CD4-positive, alpha-beta memory T cell (primary cell): ENCODE measurements around the gene MOSPD3. TPM values are rescaled to one million over a fixed set of nuclear protein-coding genes. Genes with fewer than 3 reads are reported as not detected.

Experiments
- CTCF ChIA-PET: fragments of 350-600 bp; sonication (Branson Sonifier 250); formaldehyde crosslinking; loops from one replicate; lab custom pipeline; 2021; ENCODE audit warnings: inconsistent platforms; ENCODE audit not compliant: partially characterized antibody; lab: Charles Lee
- POLR2A ChIA-PET: fragments of 350-600 bp; sonication (Branson Sonifier 250); formaldehyde crosslinking; loops from one replicate; lab custom pipeline; 2021; ENCODE audit not compliant: partially characterized antibody; lab: Charles Lee
- DNase-seq, 5 donors: peaks; one replicate each; pipeline versions ENCODE4 v3.0.0 to v3.0.0-alpha.2; 2020 to 2022; ENCODE audit warnings: mixed read lengths in 1 of 5
- H3K27ac ChIP-seq: one replicate; pipeline ENCODE4 v1.7.0; 2013; ENCODE audit warnings: low read depth, low read length
- H3K27me3 ChIP-seq: 2 replicates; pipeline ENCODE4 v1.7.0; 2013; ENCODE audit warnings: mild to moderate bottlenecking, low read length, moderate library complexity; ENCODE audit not compliant: insufficient read depth
- H3K36me3 ChIP-seq: 2 replicates; pipeline ENCODE4 v1.7.0; 2013; ENCODE audit warnings: mild to moderate bottlenecking, low read length, moderate library complexity; ENCODE audit not compliant: insufficient read depth
- H3K4me1 ChIP-seq: 2 replicates; pipeline ENCODE4 v1.7.0; 2013; ENCODE audit warnings: mild to moderate bottlenecking, low read length, moderate library complexity; ENCODE audit not compliant: insufficient read depth
- H3K4me3 ChIP-seq, 2 donors: one replicate each; pipeline ENCODE4 v1.7.0; 2013; ENCODE audit warnings: low read length in 2 of 2, mild to moderate bottlenecking in 1 of 2
- H3K9me3 ChIP-seq, 2 donors: one replicate each; pipeline ENCODE4 v1.7.0; 2013; ENCODE audit warnings: low read length in 2 of 2, control low read depth in 1 of 2; ENCODE audit not compliant: control insufficient read depth in 1 of 2
- H3K27ac Mint-ChIP-seq, 7 donors: one replicate each; pipeline ENCODE4 v1.8.0; 2020 to 2021; ENCODE audit warnings: mixed read lengths in 7 of 7, mild to moderate bottlenecking in 6 of 7, inconsistent platforms in 3 of 7, moderate library complexity in 3 of 7
- H3K27me3 Mint-ChIP-seq, 2 donors: one replicate each; pipeline ENCODE4 v1.8.0; 2020 to 2021; ENCODE audit warnings: mixed read lengths in 2 of 2
- H3K36me3 Mint-ChIP-seq, 2 donors: one replicate each; pipeline ENCODE4 v1.8.0; 2020 to 2021; ENCODE audit warnings: mixed read lengths in 2 of 2, inconsistent platforms in 1 of 2, mild to moderate bottlenecking in 1 of 2
- H3K4me1 Mint-ChIP-seq, 4 donors: one replicate each; pipeline ENCODE4 v1.8.0; 2020 to 2021; ENCODE audit warnings: mixed read lengths in 4 of 4, mild to moderate bottlenecking in 1 of 4
- H3K4me3 Mint-ChIP-seq, 8 donors: one replicate each; pipeline ENCODE4 v1.8.0; 2020 to 2021; ENCODE audit warnings: mixed read lengths in 8 of 8, mild to moderate bottlenecking in 7 of 8, moderate library complexity in 6 of 8, inconsistent platforms in 3 of 8
- H3K9me3 Mint-ChIP-seq, 8 donors: one replicate each; pipeline ENCODE4 v1.8.0; 2020 to 2021; ENCODE audit warnings: mixed read lengths in 8 of 8, mild to moderate bottlenecking in 5 of 8, inconsistent platforms in 3 of 8, moderate library complexity in 1 of 8
- intact Hi-C: fragments of 100-400 bp; cut with micrococcal nuclease; formaldehyde crosslinking; loops from one replicate; pipeline ENCODE4 v1.15.1; 2023
- polyA plus RNA-seq, 2 donors: library from polyadenylated mRNA; unstranded; fragments of 300-500 nt; fragmentation: Illumina TruSeq; gene quantifications; one replicate each; pipeline ENCODE4 v1.2.3, GENCODE V29; 2021
- total RNA-seq, 2 experiments: library from RNA; stranded (reverse); gene quantifications; one replicate each; pipeline ENCODE4 v1.2.3, GENCODE V29; 2021

Gene MOSPD3
- total and polyA plus RNA-seq, 4 experiments from 2014 or later: 13.4 to 32.1 (median 20.1) TPM

GRCh38 chr7:100575746-100576383 lies 36.5 kb upstream of the MOSPD3 start:
- H3K27ac ChIP-seq: no peak overlapping the region
- H3K27me3 Mint-ChIP-seq: no peaks in the 10 kb centered on the region
- H3K4me3 ChIP-seq: no peak overlapping the region
- intact Hi-C loops: no loop called here
- DNase-seq: no peak
- H3K27ac Mint-ChIP-seq: peak overlapping the region in 1 of 7 donors; percentile 13
- H3K27me3 ChIP-seq: no peaks in the 10 kb centered on the region
- H3K4me3 Mint-ChIP-seq: no peak overlapping the region
- ChIA-PET POLR2A (interaction anchor here (0.7 to 2.9 kb wide), 4 partner anchors 10 to 116 kb away, joined by 3 to 20 read pairs (median 4); partner anchors contain the start of genes FBXO24, LRCH4 and MOSPD3), CTCF (interaction anchor here (2.4 kb wide), 1 partner anchor 12 kb away, joined by 13 read pairs; no protein-coding TSS in a partner anchor)
- no peaks in the 10 kb centered on the region for H3K9me3 ChIP-seq
- H3K4me1 Mint-ChIP-seq: peaks cover 4 to 28% (median 6%) of the 10 kb centered on the region in 4 donors
- H3K9me3 Mint-ChIP-seq: peaks cover 0 to 2% (median 0%) of the 10 kb centered on the region in 8 donors
- peaks cover 10% of the 10 kb centered on the region for H3K4me1 ChIP-seq
- peaks cover 60% of the 10 kb centered on the region for H3K36me3 ChIP-seq
- H3K36me3 Mint-ChIP-seq: peaks cover 9 to 37% of the 10 kb centered on the region in 2 donors

- no peak for DNase-seq
- peaks cover 10% of the 10 kb centered on the region for H3K4me1 ChIP-seq
- H3K27me3 Mint-ChIP-seq: no peaks in the 10 kb centered on the region
- ChIA-PET CTCF (interaction anchor here (2.4 kb wide), 1 partner anchor 12 kb away, joined by 13 read pairs; no protein-coding TSS in a partner anchor), POLR2A (interaction anchor here (0.7 to 2.9 kb wide), 4 partner anchors 10 to 116 kb away, joined by 3 to 20 read pairs (median 4); partner anchors contain the start of genes FBXO24, LRCH4 and MOSPD3)
- peak overlapping the region in 2 of 7 donors; percentile 13 to 42 for H3K27ac Mint-ChIP-seq
- no peak overlapping the region for H3K4me3 ChIP-seq
- H3K4me1 Mint-ChIP-seq: peaks cover 4 to 21% (median 7%) of the 10 kb centered on the region in 4 donors
- no peaks in the 10 kb centered on the region for H3K9me3 ChIP-seq
- peak overlapping the region in 1 of 8 donors; percentile 51 for H3K4me3 Mint-ChIP-seq
- peaks cover 67% of the 10 kb centered on the region for H3K36me3 ChIP-seq
- peaks cover 0 to 2% (median 0%) of the 10 kb centered on the region in 8 donors for H3K9me3 Mint-ChIP-seq
- no peaks in the 10 kb centered on the region for H3K27me3 ChIP-seq
- intact Hi-C loops: no loop called here
- no peak overlapping the region for H3K27ac ChIP-seq
- peaks cover 9 to 37% of the 10 kb centered on the region in 2 donors for H3K36me3 Mint-ChIP-seq
Measured at GRCh38 chr7:100576384-100576993, 35.9 kb upstream of the MOSPD3 start.

- H3K36me3 Mint-ChIP-seq: peaks cover 9 to 32% of the 10 kb centered on the region in 2 donors
- H3K36me3 ChIP-seq: peaks cover 73% of the 10 kb centered on the region
- no peak overlapping the region for H3K27ac ChIP-seq
- no peak for DNase-seq
- no peak overlapping the region for H3K27ac Mint-ChIP-seq
- ChIA-PET CTCF (interaction anchor here (0.6 to 2.4 kb wide), 4 partner anchors 12 to 116 kb away, joined by 3 to 13 read pairs (median 4); no protein-coding TSS in a partner anchor), POLR2A (interaction anchor here (1.2 to 2.9 kb wide), 5 partner anchors 8 to 29 kb away, joined by 3 to 20 read pairs (median 5); partner anchors contain the start of genes FBXO24 and LRCH4)
- H3K9me3 Mint-ChIP-seq: no peaks in the 10 kb centered on the region
- H3K4me1 ChIP-seq: peaks cover 16% of the 10 kb centered on the region
- peaks cover under 1 to 15% (median 1%) of the 10 kb centered on the region in 4 donors for H3K4me1 Mint-ChIP-seq
- no peak overlapping the region for H3K4me3 ChIP-seq
- H3K27me3 Mint-ChIP-seq: no peaks in the 10 kb centered on the region
- intact Hi-C loops: no loop called here
- H3K4me3 Mint-ChIP-seq: no peak overlapping the region
- no peaks in the 10 kb centered on the region for H3K9me3 ChIP-seq
- H3K27me3 ChIP-seq: no peaks in the 10 kb centered on the region
Measured at GRCh38 chr7:100577103-100577502, 35.2 kb upstream of the MOSPD3 start.

GRCh38 chr7:100577507-100577906 lies 34.8 kb upstream of the MOSPD3 start:
- Histone ChIP-seq H3K27me3 (no peaks in the 10 kb centered on the region), H3K36me3 (peaks cover 77% of the 10 kb centered on the region), H3K9me3 (no peaks in the 10 kb centered on the region), H3K4me1 (peaks cover 20% of the 10 kb centered on the region), H3K4me3 (no peak overlapping the region), H3K27ac (no peak overlapping the region)
- POLR2A ChIA-PET: interaction anchor here (1.2 to 2.9 kb wide), 6 partner anchors 8 to 35 kb away, joined by 3 to 20 read pairs (median 4); partner anchors contain the start of genes FBXO24, LRCH4 and MOSPD3
- CTCF ChIA-PET: interaction anchor here (0.6 to 2.4 kb wide), 6 partner anchors 11 to 116 kb away, joined by 3 to 13 read pairs (median 4); no protein-coding TSS in a partner anchor
- H3K4me1 Mint-ChIP-seq: peaks cover 0 to 11% (median 2%) of the 10 kb centered on the region in 4 donors
- DNase-seq: no peak
- intact Hi-C loops: no loop called here
- H3K4me3 Mint-ChIP-seq: no peak overlapping the region
- no peaks in the 10 kb centered on the region for H3K27me3 Mint-ChIP-seq
- H3K27ac Mint-ChIP-seq: no peak overlapping the region
- H3K9me3 Mint-ChIP-seq: no peaks in the 10 kb centered on the region
- H3K36me3 Mint-ChIP-seq: peaks cover 9 to 28% of the 10 kb centered on the region in 2 donors

- POLR2A ChIA-PET: interaction anchor here (0.8 to 2.9 kb wide), 8 partner anchors 7 to 452 kb away, joined by 3 to 20 read pairs (median 4); partner anchors contain the start of genes FBXO24, LRCH4, MBLAC1 and MOSPD3
Measured at GRCh38 chr7:100578246-100579183, 33.8 kb upstream of the MOSPD3 start.

More at GRCh38 chr7:100578246-100579183, 33.8 kb upstream of the MOSPD3 start:
- H3K27me3 Mint-ChIP-seq: no peaks in the 10 kb centered on the region
- CTCF ChIA-PET: interaction anchor here (0.6 to 1.5 kb wide), 5 partner anchors 10 to 112 kb away, joined by 3 to 5 read pairs (median 3); no protein-coding TSS in a partner anchor
- Histone ChIP-seq H3K9me3 (no peaks in the 10 kb centered on the region), H3K27me3 (no peaks in the 10 kb centered on the region), H3K27ac (no peak overlapping the region), H3K4me3 (no peak overlapping the region), H3K36me3 (peaks cover 78% of the 10 kb centered on the region), H3K4me1 (peaks cover 31% of the 10 kb centered on the region)
- H3K9me3 Mint-ChIP-seq: no peaks in the 10 kb centered on the region
- peaks cover 9 to 32% of the 10 kb centered on the region in 2 donors for H3K36me3 Mint-ChIP-seq
- intact Hi-C loops: no loop called here
- DNase-seq: no peak
- H3K27ac Mint-ChIP-seq: peak overlapping the region in 3 of 7 donors; percentile 47 to 66 (median 65)
- H3K4me1 Mint-ChIP-seq: peaks cover 0 to 11% (median 5%) of the 10 kb centered on the region in 4 donors
- H3K4me3 Mint-ChIP-seq: no peak overlapping the region
